ENCODE results near the gene TOP1.

TOP1 gene

DNA sequence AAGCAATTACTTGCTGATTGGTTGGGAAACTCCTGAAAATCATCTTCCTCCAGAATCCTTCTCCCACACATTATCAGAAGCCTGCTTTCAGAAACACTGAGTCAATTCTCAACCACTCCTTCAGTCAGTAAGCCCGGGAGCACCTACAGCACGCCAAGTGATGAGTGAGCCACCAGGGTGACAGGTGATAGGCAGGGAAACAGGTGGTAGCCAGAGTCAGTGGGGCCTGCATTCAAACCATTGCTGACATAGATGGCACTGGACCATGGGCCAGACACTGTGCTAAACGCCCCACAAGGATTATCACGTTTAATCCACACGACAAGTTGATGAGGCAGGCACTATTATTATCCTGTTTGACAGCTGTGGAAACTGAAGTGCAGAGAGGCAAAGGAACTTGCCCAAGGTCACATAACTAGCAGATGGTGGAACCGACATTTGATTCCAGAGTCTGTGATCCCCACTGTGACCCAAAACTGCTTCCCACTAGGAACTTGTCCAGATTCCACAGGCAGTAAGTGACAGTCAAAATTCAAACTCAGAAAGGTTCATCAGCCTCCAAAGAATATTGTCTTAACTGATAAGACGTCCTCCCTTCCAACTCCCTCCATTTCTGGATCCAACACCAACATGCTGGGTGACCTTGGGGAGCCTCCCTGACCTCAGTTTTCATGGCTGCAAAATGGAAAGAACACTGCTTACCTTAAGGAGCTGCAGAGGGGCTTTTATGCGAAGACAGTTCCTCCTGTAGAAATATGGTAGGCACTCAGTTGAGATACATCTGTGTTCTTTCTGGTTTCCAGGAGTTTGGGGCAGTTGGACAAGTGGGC, 23.9 kb upstream of the TOP1 start:
- DNase-seq (ENCODE audit: low read depth), result no peak

- no peak for DNase-seq (ENCODE audit: low read depth)
Observed at GRCh38 chr20:41005361-41005729, 23.3 kb upstream of the TOP1 start.

DNA sequence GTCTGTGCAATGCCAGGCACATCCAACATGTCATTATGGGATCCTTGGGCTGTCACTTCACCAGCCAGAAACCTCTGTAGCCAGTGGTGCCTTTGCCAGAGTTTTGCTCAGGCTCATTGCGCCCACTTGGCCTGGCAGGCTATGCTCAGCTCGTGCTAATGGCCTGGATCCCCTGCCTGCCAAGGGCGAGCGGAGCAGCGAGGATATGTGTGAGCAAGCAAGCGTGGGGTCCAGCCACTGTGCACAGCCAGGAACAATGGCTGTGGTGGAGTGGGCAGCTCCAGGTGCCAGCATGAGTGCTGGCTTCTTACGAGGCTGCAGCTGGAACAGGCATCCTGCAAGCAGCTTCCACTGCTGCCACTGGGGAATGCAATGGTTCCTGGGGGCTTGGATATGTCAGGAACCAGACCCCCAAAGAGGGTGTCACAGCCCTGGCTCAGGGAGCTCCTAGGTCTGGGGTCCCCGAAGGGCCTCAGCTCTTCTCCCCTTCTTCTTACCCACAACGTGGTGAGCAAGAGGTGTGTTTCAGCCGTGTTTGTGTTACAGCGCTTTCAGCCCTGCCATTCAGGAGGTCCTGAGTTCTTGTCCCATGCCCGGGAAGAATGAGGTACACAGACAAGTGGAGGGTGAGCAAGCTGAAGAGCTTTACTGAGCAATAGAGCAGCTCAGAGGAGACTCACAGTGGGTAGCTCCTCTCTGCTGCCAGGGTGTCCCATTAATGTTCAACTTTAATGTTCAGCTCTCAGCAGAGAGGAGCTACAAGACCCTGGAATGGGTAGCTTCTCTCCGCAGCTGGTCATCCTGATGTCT, 22.3 kb upstream of the TOP1 start:
- DNase-seq (ENCODE audit: low read depth), result no peak

DNA sequence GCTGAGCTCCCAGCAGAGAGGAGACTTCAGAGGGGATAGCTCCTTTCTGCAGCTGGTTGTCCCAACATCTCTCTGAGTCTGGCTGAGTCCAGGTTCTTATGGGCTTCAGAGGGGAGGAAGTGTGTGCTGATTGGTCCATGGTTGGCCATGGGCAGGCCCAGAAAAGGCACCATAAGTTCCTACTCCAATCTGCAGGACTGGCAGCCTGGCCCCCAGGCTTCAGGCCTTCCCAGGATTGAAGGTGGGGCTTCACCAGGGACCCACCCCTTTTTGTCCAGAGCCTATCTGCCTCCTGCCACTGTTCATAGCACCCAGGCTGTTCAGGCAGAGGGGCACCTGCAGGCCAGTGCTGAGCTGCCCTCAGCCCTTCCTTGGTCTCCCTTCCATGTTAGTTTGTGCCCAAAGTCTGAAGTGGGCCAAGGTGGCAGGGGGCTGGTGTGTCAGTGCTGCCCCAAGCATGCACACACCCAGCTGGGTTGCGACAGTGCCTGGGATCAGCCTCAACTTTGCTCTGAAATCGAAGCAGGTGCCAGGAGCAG, 21.6 kb upstream of the TOP1 start:
- no peak for DNase-seq (ENCODE audit: low read depth)

DNA sequence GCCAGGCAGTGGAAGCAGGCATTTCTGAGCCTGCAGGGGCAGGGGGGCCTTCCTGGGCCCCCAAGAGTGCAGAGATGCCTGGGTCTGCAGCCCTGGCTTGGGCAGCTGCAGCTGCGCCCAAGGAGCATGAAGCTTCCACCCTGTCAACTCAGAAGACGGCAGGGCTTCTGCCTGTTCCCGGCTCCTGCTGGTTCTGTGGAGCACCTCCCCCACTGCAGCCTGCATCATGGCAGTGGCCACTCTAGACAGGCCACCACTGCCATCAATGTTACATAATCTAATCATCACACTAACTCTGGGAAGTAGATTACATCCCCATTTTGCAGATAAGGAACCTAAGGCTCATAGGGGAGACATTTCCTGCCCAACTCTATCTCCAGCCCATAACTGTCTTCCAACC, 21.1 kb upstream of the TOP1 start:
- DNase-seq (ENCODE audit: low read depth), result no peak

GRCh38 chr20:41009946-41010345, 18.7 kb upstream of the TOP1 start:
- DNase-seq (ENCODE audit: low read depth), result no peak

DNA sequence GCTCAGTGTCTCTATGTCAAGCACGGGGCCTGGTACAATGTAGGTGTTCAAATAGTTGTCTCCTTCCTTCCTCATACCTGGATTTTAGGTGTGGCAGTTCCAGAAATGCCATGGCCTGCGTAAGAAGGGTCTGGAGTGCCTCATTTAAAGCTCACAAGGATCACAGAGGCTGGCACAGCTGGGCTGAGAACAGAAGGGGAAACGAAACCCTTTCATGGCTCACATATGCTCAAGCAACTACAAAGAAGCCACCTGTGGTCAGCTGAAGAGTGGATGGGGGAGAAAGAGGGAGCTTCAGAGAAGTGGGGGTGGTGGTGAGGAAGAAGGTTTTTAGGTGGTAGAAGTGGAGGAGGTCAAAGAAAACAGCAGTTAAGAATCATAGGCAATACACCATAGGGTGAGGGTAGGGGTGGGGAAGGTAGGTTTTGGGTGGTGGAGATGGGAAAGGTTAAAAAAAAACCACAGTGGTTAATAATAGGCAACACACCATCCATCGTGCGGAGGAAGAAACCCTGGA, 17.0 kb upstream of the TOP1 start:
- no peak for DNase-seq (ENCODE audit: low read depth)

GRCh38 chr20:41014561-41015088, 14.0 kb upstream of the TOP1 start:
- DNase-seq (ENCODE audit: low read depth), result no peak

GRCh38 chr20:41017448-41018042, 11.1 kb upstream of the TOP1 start:
- no peak for DNase-seq (ENCODE audit: low read depth)

DNA sequence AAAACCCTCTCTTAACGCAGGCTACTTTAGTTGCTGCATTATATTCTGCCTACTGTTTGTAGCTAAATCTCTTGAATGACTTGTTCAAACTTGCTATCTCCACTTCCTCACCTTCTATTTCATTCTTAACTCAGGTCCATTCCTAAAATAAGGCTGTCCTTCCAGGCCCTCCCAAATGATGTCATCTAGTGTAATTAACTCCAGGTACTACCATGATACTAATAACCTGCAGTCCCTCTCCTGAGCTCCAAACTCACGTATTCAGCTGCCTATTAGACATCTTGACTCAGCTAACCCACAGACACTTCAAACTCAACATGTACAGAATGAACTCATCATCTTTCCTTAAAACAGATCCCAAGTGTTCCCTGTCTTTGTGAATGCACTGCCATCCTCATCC, 10.5 kb upstream of the TOP1 start:
- no peak for DNase-seq (ENCODE audit: low read depth)

- DNase-seq (ENCODE audit: low read depth), result no peak
Observed at GRCh38 chr20:41023549-41023948, 5.1 kb upstream of the TOP1 start.

- DNase-seq (ENCODE audit: low read depth), result no peak
Observed at GRCh38 chr20:41027366-41027765, 1.3 kb upstream of the TOP1 start.

DNA sequence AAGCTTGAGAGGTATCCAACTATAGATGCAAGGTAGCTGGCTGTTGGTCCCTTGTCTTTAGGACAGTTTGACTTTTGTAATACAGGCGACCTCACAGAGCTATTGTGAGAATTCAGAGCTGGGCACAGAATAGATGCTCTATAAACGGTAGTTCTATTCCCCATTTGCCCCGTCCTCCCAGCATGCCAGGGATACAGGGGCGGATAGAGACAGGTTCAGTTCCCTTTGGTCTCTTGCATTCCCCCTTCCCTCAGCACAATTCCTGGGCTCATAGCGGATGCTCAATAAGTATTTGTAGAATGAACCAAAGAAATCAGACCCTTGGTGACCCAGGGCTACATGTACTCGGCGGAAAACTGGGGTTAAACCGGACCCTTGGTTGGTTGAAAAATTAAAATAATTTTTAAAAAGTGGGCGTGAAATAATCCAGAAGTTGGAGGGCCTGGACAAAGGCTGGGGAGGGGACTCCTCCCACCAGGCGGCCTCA, 707 bp upstream of the TOP1 start:
- DNase-seq (ENCODE audit: low read depth), result no peak

GRCh38 chr20:41029150-41029901, 704 bp downstream of the TOP1 start:
- DNase-seq (ENCODE audit: low read depth), result peak; percentile 14

- DNase-seq (ENCODE audit: low read depth), result no peak
Observed at GRCh38 chr20:41030061-41030460, 1.4 kb downstream of the TOP1 start.

GRCh38 chr20:41030531-41031242, 2.1 kb downstream of the TOP1 start:
- DNase-seq (ENCODE audit: low read depth), result no peak

DNA sequence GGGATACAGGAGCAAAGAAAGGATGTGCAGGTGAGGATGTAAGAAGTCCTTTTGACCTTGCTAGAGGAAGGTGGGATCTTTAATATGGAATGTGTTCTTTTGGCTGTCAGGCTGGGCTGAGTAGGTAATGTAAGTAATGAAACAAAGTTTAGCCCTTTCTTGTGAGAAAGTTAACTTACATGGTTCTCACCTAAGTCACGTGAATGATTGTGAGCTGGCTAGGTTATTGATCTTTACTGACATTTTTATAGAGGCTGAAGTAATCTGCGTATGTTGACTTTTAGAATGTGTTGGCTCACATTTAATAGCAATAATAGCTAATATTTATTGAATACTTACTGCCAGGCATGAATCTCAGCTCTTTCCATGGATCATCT, 2.6 kb downstream of the TOP1 start:
- DNase-seq (ENCODE audit: low read depth), result no peak

GRCh38 chr20:41032271-41032670, 3.6 kb downstream of the TOP1 start:
- DNase-seq (ENCODE audit: low read depth), result no peak

DNA sequence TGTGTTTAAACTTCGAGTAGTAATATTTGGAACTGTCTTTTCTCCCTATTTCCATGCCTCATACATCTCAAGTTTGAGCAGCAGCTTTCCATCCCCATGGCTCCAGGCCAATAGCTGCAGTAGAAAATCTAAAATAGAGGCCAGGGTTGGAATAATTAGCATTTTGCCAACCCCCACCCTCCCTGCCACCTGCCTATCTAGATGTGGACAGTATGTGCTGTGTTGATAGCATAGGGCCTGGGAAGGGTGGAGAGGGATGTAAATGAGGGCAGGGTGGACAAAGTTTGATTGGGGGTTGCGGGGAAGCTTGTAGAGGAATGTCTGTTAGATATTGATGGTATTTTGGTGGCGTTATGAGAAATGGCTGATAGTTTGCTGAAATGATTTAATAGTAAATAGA, 5.6 kb downstream of the TOP1 start:
- DNase-seq (ENCODE audit: low read depth), result no peak

DNA sequence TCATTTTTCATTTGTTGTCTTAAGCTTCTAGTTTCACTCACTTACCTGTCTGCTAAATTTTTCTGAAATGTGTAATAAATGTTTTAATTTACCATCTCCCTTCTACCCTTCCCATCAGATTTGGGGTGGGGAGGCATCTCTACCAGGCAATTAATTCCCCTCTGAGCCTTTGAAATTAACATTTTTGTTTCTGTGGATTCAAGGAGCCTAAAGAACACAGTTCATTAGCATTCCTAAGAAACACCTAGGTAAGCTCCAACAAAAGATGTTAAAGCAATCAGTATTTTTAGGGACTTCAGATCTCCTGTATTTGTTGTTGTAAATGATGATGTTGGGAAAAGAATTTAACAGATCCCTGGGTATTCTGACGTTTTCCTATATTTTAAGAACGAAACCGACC, 6.6 kb downstream of the TOP1 start:
- DNase-seq (ENCODE audit: low read depth), result no peak

GRCh38 chr20:41037179-41037578, 8.6 kb downstream of the TOP1 start:
- no peak for DNase-seq (ENCODE audit: low read depth)

Data from activated T-cell treated with anti-CD3 and anti-CD28 coated beads for 1 hour (primary cell).